Stimulated activated naive CD4-positive, alpha-beta T cell treated with Interleukin-2 at 50 U/mL for 16 hours (primary cell): Measurements from ENCODE around the gene KDM5A.
"Not testable (repeated sequence)": the region's sequence is repeated elsewhere in the genome, so short reads cannot be mapped to it uniquely, and the experiment has no call there.

Experiments used
- DNase-seq: peaks from one replicate; lab custom pipeline; 2025; lab: John Stamatoyannopoulos, UW

Gene KDM5A

DNA sequence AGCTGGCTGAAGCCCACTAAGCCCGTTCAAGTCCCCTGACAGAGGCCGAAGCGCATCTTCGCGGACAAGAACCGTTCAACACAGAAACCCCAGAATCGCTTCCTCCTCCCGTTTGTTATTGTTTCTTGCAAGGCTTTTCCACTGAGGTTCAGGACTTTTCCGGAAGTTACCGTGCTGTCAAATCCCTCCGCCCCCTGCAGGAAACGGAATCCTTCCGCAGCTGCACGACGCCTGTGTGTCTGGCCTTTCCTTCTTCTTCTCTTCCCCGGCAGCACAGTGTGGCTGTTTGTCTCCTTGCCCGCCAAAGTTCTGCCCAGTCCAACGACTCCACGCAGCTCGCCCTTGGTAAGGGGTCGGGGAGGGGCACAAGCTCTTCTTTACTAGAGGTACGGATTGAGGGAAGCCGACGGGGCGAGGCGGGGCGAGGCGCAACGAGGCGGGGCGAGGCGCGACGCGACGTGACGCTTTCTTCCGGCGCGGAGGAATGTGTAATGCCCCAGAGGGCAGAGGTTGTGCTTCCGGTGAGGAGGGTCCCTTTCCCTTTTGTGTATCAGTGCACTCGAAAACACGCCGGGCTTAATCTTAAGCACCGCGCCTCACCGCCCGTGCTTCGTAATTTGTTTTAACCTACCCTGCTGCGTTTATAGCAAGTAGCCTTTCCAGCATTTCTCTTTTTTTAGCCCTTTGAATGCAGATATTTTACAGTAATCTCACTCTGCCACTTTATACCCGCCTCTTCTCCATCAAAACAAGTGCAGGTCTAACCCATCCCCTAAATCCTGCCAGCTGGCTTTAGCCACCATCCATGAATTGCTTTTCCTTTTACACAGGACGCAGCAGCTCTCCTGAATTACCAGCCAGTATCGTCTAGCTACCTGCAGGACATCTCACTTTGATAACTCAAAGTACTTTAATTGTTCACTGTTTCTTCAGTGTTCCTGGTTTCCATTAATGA lies at the start of gene KDM5A:
Gene KDM5A, minus strand, starts transcription at position 179 of the 955 bp plus-strand sequence. CDS start 229 bp downstream, outside the sequence.
- no peak for DNase-seq

DNA sequence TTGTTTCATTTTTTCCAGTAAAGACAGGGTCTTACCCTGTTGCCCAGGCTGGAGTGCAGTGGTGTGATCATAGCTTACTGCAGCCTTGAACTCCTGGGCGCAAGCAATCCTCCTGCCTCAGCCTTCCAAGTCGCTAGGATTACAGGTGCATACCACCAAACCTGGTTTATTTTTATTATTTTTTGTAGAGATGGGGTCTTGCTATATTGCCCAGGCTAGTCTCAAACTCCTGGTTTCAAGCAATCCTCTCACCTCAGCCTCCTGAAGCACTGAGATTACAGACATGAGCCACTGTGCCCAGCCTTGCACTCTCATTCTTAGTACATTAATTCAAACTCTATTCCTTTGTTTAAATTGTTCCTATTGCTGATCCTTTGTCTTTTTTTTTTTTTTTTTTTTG lies 46.6 kb upstream of the KDM5A start:
- not testable (repeated sequence) for DNase-seq

DNA sequence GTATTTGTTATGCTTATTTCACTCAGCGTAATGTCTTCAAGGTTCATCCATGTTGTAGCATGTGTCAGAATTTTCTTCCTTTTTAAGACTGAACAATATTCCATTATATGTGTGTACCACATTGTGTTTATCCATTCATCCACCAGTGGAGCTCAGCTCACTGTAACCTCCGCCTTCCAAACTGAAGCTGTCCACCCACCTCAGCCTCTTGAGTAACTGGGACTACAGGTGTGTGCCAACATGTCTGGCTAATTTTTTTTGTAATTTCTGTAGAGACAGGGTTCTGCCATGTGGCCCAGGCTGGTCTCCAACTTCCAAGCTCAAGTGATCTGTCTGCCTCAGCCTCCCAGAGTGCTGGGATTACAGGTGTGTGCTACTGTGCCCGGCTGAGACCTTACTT lies 33.4 kb upstream of the KDM5A start:
- DNase-seq = no peak

DNA sequence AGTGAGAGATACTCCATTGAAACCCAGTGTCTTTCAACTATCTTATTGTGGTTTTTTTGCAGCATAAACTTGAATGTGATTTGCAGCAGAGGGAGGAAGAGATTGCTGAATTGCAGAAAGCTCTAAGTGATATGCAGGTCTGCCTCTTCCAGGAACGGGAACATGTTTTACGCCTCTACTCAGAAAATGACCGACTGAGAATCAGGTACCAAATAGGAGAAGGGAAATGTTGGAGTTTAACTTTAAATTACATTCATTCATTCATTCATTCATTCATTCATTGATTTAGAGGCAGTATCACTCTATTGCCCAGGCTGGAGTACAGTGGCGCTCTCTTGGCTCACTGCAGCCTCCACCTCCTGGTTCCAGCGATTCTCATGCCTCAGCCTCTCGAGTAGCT lies 29.3 kb upstream of the KDM5A start:
- DNase-seq = no peak

DNA sequence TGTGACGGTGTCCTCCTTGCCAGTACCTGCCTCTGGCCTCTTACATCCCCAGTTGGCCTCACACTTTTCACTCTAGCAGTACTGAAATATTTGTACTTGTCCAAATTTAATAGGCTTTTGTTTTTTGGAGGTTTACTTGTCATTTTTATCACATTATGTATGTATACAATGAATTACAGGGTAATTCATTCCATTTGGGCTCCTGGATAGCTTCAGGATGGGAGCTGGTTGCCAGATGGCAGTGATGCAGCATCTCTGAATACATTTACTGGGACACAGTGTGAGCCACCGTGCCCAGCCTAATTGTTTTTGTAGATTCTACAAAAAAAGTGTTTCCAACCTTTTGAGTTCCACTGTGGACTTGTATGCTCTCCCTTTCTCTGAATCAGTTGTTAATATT lies 25.7 kb upstream of the KDM5A start:
- no peak for DNase-seq

DNA sequence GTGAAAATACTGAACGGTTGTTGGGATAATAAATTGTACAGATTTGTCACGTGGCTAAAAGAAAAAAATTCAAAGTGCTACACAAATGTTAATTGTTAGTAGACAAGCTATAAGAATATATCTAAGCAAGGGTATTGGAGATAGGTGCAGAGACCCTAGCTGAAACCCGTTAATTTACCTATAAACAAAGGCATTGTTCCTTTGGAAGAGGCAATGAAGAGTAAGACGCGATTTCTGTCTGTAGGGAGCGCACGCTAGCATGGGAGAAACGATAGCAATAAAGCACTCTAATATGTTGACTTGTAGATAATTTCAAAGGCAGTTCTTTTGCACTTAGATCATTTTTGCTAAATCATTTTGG lies 12.9 kb upstream of the KDM5A start:
- DNase-seq = no peak

DNA sequence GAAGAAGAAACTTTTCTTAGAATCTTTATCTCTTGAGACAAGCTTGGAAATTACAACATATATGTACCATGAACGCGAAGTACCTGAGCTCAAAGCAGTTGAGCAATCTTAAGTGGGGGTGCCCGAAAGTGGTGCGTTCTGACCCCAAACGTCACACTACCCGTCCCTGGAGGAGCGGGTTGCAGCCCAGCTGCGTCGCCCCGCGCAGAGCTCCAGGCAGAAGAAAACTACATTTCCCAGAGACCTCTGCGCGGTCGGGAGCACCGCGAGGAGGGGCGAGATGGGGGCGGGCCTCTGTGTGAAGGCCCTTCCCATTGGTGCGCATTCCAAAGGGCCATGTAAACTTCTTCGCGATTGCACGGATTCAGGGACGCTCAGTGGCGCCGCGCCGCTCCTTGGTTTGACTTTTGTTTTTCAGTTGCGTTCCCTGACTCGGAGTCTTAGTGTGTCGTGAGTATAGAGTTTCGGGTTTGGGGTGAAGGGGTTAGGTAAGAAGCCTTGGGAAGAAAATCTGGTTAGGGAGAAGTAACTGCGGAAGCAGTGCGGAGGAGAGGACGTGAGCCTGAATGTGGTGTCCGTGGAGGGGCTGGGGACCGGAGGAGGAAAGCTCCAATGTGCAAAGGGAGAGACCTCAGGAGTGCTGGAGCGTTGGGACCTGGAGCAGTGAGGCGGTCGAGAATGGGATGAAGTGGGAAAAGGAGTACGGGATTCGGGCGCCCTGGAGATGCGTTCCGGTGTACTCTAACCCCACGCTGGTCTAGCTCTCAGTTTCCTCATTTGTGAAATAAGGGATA lies 12.3 kb upstream of the KDM5A start, which contains the start of gene CCDC77:
Gene CCDC77, plus strand, starts transcription at position 410 of the 794 bp plus-strand sequence. CDS start 7,740 bp downstream, outside the sequence.
- DNase-seq = no peak

DNA sequence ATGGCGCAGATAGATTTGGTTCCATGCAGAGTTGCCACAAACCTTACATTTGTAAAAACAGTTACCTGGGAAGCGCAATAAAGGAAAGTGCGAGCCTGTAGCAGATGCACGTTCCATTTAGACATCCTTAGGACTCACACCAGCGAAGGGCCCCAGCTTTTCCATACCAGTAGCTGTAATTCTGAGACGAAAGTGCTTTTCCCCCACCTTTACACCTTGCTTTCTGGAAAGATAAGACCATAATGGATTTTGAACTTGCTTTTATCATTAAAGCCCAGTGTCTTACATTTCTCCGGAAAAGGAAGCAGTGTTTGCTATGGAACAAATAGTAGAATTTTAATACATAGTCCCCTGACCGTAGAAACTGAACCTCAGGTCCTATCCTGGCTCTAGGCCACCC lies 11.7 kb upstream of the KDM5A start:
- DNase-seq = no peak

DNA sequence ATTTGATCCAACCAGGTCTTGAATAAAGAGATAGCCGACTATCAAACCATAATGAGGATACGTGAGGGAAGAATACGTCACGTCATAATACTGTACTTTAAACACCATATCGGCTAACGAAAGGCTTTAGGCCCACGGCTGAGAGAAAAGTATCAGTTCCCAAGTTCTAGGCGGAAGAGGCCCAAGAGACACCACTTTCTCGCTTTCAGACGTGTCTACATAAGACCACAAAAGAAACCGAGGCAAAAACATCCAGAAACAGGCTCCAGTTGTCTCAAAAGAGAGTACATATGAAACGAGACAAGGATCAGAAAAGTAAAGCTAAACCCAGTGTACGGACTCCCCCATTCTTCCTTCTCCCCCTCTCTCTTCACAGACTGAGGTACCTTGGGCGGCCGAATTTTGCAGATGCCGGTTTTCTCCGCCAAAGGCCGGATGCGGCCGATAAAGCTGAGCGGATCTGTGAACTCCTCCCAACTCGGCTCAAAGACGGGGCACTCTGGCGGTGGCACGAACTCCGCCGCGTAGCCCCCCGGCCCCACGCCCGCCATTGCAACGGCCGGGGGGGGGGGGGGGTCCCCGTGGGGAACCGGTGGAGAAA lies 479 bp downstream of the KDM5A start:
- no peak for DNase-seq

DNA sequence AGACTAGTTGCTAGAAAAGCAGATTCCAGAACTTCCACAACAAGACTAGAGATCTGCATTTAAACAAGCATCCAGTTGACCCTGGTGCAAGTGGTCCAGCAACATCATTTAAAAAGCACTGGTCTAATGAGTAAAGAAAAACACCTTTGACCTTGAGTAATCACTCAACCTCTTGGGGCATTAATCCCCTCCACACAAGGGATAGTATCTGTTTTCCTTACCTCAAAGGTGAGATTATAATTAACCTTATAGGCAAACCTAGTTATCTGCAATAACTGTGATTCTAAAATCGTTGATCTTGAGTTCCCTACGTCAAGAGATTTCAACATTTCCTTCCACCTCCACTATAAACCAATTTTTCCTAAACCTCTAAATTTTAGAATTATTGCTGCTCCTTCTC lies 1.1 kb downstream of the KDM5A start:
- no peak for DNase-seq

DNA sequence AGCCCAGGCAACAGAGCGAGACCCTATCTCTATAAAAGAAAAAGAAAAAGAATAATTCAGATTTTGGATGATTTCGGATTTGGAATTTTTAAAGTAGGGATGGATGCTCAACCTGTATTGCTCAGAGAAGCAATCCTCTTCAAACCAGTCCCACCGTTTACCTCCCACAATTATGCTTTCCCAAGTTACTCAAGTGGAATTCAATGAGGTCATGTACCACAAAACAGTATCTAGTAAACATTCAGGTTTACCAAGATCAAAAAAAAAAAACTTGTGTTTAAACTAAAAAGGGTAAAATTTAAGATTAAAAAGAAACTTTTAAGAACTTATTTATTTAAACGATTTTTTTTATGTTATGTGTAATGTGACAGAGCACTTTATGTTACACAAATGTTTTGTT lies 2.5 kb downstream of the KDM5A start:
- DNase-seq = no peak

DNA sequence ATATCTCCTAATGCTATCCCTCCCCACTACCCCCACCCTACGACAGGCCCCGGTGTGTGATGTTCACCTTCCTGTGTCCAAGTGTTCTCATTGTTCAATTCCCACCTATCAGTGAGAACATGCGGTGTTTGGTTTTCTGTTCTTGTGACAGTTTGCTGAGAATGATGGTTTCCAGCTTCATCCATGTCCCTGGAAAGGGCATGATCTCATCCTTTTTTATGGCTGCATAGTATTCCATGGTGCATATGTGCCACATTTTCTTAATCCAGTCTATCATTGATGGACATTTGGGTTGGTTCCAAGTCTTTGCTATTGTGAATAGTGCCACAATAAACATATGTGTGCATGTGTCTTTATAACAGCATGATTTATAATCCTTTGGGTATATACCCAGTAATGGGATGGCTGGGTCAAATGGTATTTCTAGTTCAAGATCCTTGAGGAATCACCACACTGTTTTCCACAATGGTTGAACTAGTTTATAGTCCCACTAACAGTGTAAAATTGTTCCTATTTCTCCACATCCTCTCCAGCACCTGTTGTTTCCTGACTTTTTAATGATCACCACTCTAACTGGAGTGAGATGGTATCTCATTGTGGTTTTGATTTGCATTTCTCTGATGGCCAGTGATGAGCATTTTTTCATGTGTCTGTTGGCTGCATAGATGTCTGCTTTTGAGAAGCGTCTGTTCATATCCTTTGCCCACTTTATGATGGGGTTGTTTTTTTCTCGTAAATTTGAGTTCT lies 18.2 kb downstream of the KDM5A start:
- not testable (repeated sequence) for DNase-seq

DNA sequence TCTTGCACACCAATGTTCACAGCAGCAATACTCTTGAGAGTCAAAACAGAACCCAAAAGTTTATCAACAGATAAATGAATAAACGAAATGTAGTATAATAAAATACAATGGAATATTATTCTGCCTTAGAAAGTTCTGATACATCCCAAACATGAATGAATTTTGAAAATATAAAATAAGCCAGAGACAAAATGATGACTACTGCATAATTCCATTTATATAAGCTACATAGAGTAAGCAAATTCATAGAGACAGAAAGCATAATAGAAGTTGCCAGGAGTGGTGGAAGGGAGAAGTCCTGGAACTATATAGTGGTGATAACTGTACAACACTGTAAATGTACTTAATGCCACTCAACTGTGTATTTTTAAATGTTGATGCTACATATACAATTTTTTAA lies 21.1 kb downstream of the KDM5A start:
- DNase-seq = no peak

DNA sequence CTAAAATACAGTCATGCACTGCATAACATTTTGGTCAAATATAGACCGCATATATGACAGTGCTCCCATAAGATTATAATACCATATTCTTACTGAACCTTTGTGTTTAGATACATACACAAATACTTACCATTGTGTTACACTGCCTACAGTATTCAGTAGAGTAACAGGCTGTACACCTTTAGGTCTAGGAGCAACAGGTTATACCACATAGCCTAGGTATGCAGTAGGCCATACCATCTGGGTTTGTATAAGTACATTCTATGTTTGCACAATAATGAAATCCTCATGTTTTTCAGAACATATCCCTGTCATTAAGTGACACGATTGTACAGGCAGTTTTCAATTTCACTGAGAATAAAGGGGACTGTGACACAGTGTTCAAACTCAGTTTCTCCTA lies 22.3 kb downstream of the KDM5A start:
- DNase-seq = no peak

DNA sequence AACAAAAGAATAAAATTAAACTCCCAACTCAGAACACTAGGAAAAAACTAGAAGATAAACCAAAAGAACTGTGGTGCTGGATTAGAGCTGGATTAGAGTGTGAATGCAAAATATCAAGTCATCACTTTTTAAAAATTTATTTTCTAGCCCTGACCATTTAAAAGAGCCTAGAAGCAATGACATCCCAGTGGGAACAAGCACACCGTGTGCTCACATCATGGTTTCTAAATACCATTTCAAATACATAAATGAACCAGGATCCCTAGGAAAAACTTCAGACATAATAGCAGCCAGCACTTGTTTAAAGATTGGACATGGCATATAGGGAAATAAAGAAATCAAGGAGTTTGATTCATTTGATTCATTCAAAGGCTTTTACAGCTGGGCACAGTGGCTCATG lies 30.0 kb downstream of the KDM5A start:
- no peak for DNase-seq

DNA sequence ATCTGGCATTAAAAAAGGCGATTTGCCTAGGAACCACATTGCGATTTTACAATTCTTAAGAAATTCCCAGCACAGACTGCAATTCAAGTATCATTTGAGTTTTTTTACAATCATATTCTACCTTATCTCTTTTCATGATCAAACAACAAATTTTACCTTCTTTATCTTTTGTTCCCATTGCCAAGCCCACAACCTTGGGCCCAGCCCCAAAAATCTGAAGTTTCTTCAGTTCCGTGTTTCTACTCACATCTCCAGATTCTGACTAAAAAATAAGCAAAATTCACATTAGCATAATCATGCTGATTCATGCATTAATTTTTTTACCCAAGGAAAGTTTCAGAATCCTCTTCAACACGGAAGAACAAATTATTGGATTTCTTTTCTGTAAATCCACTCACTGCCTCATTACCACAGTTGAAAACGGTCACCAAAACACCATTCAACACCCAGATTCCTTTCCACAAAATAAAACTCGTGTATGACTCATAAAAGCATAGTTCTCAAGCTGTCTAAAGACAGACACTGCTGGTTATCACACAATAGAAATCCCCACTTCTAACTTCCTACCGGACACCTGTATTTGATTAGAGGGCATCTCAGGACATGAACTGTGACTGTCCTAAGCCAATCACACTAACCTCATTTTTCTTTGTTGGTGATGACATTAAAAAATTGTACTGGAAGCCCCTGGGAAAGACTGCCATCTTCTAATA lies 32.7 kb downstream of the KDM5A start:
- DNase-seq = no peak

DNA sequence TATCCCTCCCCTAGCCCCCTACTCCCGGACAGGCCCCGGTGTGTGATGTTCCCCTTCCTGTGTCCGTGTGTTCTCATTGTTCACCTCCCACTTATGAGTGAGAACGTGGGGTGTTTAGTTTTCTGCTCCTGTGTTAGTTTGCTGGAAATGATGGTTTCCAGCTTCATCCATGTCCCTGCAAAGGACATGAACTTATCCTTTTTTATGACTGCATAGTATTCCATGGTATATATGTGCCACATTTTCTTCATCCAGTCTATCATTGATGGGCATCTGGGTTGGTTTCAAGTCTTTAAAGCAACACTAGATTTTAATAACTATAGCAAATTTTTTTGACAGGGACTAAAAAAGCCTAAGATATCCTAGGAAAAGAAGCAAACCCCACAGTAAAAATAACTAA lies 37.9 kb downstream of the KDM5A start:
- not testable (repeated sequence) for DNase-seq

DNA sequence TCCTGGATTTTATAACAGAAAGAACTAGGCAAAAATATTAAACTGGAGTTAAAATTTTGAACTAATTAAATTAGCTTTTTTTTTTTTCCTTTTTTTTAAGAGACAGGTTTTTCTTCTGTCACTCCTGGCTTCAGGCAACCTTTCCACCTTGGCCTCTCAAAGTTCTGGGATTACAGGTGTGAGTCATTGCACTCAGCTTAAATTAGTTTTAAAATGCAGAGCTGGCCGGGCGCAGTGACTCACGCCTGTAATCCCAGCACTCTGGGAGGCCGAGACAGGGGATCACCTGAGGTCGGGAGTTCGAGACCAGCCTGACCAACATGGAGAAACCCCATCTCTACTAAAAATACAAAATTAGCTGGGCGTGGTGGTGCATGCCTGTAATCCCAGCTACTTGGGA lies 39.5 kb downstream of the KDM5A start:
- DNase-seq = not testable (repeated sequence)

DNA sequence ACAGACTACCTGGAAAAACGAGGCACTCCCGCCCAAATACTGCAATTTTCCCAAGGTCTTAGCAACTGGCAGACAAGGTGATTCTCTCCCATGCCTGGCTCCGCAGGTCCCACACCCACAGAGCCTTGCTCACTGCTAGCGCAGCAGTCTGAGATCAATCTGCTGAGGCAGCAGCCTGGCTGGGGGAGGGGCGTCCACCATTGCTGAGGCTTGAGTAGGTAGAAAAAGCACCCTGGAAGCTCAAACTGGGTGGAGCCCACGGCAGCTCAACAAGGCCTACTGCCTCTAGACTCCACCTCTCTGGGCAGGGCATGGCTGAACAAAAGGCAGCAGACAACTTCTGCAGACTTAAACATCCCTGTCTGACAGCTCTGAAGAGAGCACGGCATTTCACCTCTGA lies 46.1 kb downstream of the KDM5A start:
- not testable (repeated sequence) for DNase-seq

DNA sequence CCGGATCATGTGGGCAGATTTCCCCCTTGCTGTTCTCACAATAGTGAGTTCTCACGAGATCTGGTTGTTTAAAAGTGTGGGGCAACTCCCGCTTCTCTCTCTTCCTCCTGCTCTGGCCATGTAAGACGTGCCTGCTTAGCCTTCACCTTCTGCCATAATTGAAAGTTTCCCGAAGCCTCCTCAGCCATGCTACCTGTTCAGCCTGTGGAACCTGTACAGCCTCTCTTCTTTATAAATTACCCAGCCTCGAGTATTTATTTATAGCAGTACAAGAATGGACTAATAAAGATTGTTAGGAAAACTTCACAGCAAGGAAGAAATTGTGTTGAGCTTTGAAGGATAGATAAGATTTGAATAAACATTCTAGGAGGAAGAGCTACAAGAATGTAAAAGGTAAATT lies 52.1 kb downstream of the KDM5A start:
- no peak for DNase-seq

DNA sequence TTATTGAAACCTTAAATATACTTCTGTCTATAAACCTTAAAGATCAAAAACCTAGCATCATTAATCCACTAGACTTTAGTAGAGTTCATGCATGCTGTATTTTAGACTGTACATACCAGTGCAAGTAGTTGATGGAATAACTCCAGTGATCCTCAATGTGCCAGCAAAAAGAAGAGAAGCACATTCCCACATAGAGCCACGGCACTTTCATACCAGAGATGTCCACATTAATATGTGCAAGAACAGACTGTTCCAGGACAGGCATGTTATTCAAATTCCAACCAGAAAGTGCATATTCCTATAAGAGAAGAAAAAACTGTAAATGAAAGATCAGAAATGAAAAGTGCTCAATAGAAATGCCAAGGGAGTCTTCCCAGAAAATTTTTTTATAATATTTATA lies 55.0 kb downstream of the KDM5A start:
- no peak for DNase-seq
